ENCODE measurements around the gene GNGT2. TPM values are rescaled to one million over a fixed set of nuclear protein-coding genes. Genes with fewer than 3 reads are reported as not detected.

The GNGT2 gene
- total and polyA plus RNA-seq, 4 donors: 0.23 to 2.2 (median 1.1) TPM

DNA sequence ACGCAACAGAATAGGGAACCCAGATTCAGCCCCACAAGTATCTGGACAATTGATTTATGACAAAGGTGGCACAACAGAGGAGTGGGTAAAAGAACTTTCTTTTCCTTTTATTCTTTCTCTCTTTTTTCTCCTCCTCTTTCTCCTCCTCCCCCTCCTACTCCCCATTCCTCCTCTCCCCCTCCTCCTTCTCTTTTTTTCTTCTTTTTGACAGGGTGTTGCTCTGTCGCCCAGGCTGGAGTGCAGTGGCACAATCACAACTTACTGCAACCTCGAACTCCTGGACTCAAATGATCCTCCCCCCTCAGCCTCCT, 16.1 kb downstream of the GNGT2 start (continued):
- TF ChIP-seq, protein P1, sequence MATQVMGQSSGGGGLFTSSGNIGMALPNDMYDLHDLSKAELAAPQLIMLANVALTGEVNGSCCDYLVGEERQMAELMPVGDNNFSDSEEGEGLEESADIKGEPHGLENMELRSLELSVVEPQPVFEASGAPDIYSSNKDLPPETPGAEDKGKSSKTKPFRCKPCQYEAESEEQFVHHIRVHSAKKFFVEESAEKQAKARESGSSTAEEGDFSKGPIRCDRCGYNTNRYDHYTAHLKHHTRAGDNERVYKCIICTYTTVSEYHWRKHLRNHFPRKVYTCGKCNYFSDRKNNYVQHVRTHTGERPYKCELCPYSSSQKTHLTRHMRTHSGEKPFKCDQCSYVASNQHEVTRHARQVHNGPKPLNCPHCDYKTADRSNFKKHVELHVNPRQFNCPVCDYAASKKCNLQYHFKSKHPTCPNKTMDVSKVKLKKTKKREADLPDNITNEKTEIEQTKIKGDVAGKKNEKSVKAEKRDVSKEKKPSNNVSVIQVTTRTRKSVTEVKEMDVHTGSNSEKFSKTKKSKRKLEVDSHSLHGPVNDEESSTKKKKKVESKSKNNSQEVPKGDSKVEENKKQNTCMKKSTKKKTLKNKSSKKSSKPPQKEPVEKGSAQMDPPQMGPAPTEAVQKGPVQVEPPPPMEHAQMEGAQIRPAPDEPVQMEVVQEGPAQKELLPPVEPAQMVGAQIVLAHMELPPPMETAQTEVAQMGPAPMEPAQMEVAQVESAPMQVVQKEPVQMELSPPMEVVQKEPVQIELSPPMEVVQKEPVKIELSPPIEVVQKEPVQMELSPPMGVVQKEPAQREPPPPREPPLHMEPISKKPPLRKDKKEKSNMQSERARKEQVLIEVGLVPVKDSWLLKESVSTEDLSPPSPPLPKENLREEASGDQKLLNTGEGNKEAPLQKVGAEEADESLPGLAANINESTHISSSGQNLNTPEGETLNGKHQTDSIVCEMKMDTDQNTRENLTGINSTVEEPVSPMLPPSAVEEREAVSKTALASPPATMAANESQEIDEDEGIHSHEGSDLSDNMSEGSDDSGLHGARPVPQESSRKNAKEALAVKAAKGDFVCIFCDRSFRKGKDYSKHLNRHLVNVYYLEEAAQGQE (IDR thresholded peaks at IDR 0.05): no peak
- no peak for TF ChIP-seq HNF4A (conservative IDR thresholded peaks at IDR 0.05)

GRCh38 chr17:49193513-49194296, 16.7 kb downstream of the GNGT2 start:
- Histone ChIP-seq H3K36me3 (ENCODE audit: control insufficient read depth in 4 of 4, insufficient read depth in 3 of 4, low read depth in 1 of 4, low read length in 3 of 4) (no peaks in the 10 kb centered on the region), H3K27me3 (ENCODE audit: control insufficient read depth in 4 of 4, insufficient read depth in 4 of 4, low read length in 3 of 4) (no peaks in the 10 kb centered on the region), H3K9me3 (ENCODE audit: control insufficient read depth in 4 of 4, low read length in 3 of 4) (no peaks in the 10 kb centered on the region), H3K4me3 (ENCODE audit: low read depth in 1 of 3, low read length in 3 of 3) (peak overlapping the region; percentile 5 to 72 (median 10)), H3K27ac (ENCODE audit: low read depth in 1 of 2, low read length in 2 of 2) (peak overlapping the region; percentile 35 to 93), H3K4me1 (ENCODE audit: control insufficient read depth in 4 of 4, insufficient read depth in 4 of 4, low read length in 3 of 4) (peaks cover 0 to 16% (median 4%) of the 10 kb centered on the region in 4 donors), H3K9ac (ENCODE audit: low read depth in 1 of 2, low read length in 2 of 2) (peak overlapping the region in 1 of 2 donors; percentile 44)
- DNase-seq (ENCODE audit: low spot score): peak; percentile 45
- 15% methylated on average over 21 of the region's 21 CpGs for WGBS
- no peak for TF ChIP-seq TAF1 (conservative IDR thresholded peaks at IDR 0.05)
- TF ChIP-seq FOXA2 (IDR thresholded peaks at IDR 0.05): no peak

- Histone ChIP-seq H3K4me1 (ENCODE audit: control insufficient read depth in 4 of 4, insufficient read depth in 4 of 4, low read length in 3 of 4) (peaks cover 0 to 16% (median 4%) of the 10 kb centered on the region in 4 donors), H3K9me3 (ENCODE audit: control insufficient read depth in 4 of 4, low read length in 3 of 4) (no peaks in the 10 kb centered on the region), H3K27ac (ENCODE audit: low read depth in 1 of 2, low read length in 2 of 2) (peak overlapping the region; percentile 93 to 95), H3K4me3 (ENCODE audit: low read depth in 1 of 3, low read length in 3 of 3) (peak overlapping the region; percentile 56 to 83 (median 72)), H3K27me3 (ENCODE audit: control insufficient read depth in 4 of 4, insufficient read depth in 4 of 4, low read length in 3 of 4) (no peaks in the 10 kb centered on the region), H3K36me3 (ENCODE audit: control insufficient read depth in 4 of 4, insufficient read depth in 3 of 4, low read depth in 1 of 4, low read length in 3 of 4) (no peaks in the 10 kb centered on the region), H3K9ac (ENCODE audit: low read depth in 1 of 2, low read length in 2 of 2) (peak overlapping the region; percentile 64 to 91)
- under 1% methylated on average over 53 of the region's 53 CpGs for WGBS
- DNase-seq (ENCODE audit: low spot score): peak; percentile 99
- peak; percentile 77 to 82 for TF ChIP-seq HNF4A (conservative IDR thresholded peaks at IDR 0.05)
- TF ChIP-seq, protein P1 (IDR thresholded peaks at IDR 0.05): no peak
- no peak for TF ChIP-seq ZBTB33 (IDR thresholded peaks at IDR 0.05)
- TF ChIP-seq ATF3 (IDR thresholded peaks at IDR 0.05): peak; percentile 100
- peak; percentile 6 for TF ChIP-seq YY1 (IDR thresholded peaks at IDR 0.05)
- no peak for TF ChIP-seq TAF1 (conservative IDR thresholded peaks at IDR 0.05)
- no peak for TF ChIP-seq FOXA2 (IDR thresholded peaks at IDR 0.05)
- TF ChIP-seq CTCF (IDR thresholded peaks at IDR 0.05; ENCODE audit: low read depth, low read length, missing input control): peak; percentile 20
- peak; percentile 17 to 28 for TF ChIP-seq EGR1 (IDR thresholded peaks at IDR 0.05; ENCODE audit: low read depth in 2 of 2)
- no peak for TF ChIP-seq RAD21 (IDR thresholded peaks at IDR 0.05)
- TF ChIP-seq JUND (IDR thresholded peaks at IDR 0.05): peak in 1 of 2 donors; percentile 71
- TF ChIP-seq NR2F2 (IDR thresholded peaks at IDR 0.05): peak; percentile 23
- TF ChIP-seq, protein P2, sequence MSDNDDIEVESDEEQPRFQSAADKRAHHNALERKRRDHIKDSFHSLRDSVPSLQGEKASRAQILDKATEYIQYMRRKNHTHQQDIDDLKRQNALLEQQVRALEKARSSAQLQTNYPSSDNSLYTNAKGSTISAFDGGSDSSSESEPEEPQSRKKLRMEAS (IDR thresholded peaks at IDR 0.05): peak; percentile 89
- TF ChIP-seq FOXA1 (IDR thresholded peaks at IDR 0.05): no peak
- peak in 1 of 2 donors; percentile 56 for TF ChIP-seq GABPA (IDR thresholded peaks at IDR 0.05 in 1 of 2, conservative IDR thresholded peaks at IDR 0.05 in 1 of 2)
- TF ChIP-seq HNF4G (IDR thresholded peaks at IDR 0.05): peak; percentile 42
Observed at GRCh38 chr17:49191917-49192741, 18.2 kb downstream of the GNGT2 start.

Measured in liver (tissue), 9 donors.